NCI-H2227 (cell line): ENCODE measurements around the gene ARL5C.

Source experiments
- DNase-seq: peaks from one replicate; lab custom pipeline; 2025; ENCODE audit not compliant: unreplicated experiment; lab: John Stamatoyannopoulos, UW

Gene ARL5C, protein sequence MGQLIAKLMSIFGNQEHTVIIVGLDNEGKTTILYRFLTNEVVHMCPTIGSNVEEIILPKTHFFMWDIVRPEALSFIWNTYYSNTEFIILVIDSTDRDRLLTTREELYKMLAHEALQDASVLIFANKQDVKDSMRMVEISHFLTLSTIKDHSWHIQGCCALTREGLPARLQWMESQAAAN

DNA sequence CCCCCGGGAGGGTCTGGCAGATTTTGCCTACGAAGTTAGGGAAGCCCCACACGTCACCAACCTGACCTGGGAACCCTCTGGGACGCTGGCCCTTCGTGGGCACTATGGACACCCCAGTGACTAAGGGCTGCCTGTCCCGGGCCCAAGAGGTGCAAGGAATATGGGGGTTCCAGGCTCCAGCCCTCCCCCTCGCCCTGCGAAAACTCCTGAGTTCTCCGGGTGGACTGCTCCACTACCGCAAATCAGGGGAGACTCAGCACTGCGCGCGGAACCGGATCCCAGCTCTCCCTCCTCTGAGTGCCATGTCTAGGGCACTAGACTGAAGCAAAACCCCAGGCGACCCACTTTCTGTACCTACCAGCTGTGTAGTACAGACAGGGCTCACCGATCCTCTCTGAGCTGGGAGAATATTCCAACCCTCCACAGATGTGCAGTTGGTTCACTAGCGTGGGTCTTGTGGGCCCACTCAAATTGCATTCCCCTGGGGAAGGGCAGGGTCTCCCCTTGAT, at the start of gene ARL5C:
Gene ARL5C (minus strand): TSS at position 321 of the 509 bp plus-strand sequence. CDS start 401 bp downstream, outside the sequence.
- DNase-seq = no peak

DNA sequence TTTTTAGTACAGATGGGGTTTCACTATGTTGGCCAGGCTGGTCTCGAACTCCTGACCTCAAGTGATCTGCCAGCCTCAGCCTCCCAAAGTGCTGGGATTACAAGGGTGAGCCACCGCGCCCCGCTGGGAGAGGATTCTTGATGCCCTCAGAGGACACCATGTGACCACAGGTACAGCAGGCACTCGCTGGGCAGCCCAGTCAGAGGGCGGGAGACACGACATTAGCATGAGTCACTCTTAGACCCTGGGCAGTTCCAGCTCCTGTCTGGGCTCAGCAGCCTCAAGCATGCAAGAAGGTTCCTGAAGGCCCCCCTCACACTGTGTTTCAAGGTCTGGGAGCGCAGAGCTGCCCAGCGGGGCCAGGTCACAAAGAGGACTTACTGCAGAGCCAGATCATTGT, 47.9 kb upstream of the ARL5C start:
- DNase-seq = no peak

DNA sequence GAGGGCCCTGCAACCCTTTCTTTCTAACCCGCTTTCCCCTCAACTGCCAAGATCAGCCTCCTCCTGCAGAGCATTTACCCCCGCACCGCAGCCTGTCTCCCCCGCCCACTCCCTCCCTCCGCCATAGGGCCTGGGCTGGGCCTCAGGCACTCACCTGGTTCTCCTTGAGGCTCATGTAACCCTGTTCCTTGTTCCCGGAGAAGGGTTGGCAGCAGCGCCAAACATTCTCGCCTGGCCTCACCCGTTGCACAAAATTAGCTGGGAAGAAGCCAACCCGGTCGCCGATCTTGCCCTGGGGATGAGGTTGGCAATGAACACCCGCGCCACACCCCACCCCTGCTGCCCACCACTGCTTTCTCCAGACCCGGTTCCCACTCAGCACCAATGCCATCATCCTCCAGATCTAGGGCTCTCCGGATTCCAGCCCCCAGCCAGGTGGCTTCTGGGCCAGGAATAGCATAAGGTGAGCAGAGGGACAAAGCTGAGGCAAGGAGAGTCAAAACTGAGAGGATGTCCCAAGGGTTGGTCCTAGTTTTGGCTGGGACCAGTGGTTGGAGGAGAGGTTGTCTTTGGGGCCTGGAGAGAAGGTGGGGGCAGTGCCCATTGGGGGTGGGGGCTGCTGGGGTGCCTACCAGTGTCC, 47.0 kb upstream of the ARL5C start:
- DNase-seq = no peak

DNA sequence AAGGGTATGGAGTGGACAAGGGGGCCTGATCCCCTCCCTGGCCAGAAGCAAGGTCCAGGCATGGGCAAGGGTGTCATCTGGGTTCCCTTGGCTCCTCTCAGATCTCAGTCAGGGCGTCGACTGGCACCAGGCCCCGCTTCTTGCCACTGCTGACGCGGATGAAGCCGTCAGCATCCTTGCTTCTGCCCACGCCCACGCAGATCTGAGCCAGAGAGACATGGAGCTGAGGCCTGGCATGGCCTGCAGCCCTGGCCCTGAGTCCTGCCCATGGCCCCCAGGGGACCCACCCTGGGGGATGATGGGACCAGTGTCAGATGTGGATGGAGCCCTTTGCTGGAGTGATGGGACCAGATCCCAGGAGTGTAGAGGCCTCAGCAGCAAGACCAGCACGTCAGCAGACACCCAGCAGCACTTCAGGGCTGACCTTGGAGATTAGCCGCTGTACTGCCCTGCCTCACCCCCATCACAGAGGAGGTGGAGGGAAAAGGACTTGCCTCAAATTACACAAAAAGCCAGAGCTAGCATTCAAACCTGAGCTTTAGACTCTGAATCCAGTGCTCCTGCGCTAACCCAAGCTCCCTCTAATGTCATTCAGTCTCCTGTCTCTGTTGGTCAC, 46.3 kb upstream of the ARL5C start:
- no peak for DNase-seq

DNA sequence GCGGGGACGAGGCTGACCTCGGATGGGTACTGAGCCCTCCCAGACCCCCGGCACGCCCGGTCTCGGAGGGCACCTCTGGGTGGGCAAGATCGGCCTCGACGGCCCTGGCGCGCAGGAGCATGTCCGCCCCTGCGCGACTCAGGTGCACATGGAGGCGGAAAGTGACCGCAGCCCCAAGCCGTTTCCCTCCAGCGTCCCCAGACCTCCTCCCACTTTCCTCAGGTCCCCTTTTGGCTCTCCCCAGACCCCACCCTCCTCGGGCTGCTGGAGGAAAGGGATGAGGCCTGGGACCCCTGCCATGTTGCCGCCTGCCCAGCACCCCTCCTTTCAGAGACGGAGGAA, 44.1 kb upstream of the ARL5C start:
- no peak for DNase-seq

DNA sequence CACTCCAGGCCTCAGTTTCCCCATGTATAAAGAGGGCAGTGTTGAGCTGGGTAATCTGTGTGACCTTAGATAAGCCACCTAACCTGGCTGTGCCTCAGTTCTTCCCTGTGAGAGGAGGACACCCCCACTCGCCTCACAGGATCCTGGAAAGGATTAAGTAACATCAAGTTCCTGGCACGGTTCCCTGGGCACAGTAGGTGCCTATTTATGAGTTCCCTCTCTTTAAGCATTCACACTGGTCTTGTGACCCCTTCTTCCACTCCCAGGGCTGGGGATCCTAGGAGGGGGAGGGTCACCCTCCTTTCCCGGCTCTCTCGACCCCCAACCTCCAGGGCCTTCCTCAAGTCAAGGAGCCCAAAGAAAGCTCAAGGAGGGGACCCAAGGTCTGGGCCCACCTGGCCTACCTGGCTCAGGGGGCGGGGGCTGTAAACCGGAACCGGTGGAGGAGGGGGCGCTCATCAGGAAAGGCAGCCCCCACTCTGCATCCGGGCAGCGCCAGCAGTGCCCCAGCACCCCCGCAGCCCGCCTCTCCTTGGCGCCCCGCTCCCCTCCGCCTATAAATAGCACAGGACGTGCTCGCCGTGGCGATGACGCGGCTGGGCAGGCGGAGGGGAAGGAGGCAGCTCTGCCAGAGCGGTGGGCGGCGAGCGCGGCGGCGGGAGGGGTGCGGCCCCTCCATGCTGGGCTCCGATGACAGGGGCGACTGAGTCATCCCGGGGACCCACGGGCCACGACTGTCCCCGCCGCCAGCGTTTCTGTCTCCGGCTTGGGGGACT, 43.5 kb upstream of the ARL5C start:
- peak; percentile 77 for DNase-seq

DNA sequence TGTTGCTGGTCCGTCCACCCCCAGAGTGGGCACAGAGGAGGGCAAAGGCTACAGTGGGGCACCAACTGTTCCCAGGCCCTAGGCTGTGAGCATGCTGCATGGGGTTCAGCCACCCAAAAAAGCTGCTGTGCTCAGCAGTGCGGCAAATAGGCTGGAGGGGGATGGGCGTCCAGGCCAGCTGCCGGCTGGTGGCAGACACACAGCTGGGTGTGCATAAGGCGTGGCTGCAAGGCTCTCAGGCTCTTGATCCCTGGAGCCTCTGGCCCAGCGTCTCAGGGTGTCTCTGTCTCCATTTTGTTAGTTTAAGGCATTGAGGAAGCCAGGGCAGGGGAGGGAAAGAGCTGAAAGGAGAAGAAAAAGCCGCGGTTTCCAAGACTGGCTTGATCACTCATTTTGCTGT, 42.9 kb upstream of the ARL5C start:
- DNase-seq = peak; percentile 27

DNA sequence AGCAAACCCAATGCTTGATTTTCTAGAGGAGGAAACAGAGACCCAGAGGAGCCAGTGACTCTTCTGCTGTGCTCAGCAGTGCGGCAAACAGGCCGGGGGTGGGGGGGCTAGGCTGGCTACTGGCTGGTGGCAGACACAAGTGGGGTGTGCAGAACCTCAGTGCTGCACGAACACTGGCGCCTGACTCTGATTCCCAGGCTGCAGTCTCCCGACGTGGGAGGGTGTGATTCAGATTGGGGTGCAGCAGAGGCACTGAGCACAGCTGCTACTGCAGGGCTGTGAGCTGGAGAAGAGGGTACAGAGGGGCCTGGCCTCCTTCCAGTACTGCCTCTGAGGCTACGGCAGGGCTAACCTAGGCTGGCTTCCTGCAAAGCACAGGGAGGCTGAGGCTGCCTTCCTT, 42.2 kb upstream of the ARL5C start:
- DNase-seq = no peak

DNA sequence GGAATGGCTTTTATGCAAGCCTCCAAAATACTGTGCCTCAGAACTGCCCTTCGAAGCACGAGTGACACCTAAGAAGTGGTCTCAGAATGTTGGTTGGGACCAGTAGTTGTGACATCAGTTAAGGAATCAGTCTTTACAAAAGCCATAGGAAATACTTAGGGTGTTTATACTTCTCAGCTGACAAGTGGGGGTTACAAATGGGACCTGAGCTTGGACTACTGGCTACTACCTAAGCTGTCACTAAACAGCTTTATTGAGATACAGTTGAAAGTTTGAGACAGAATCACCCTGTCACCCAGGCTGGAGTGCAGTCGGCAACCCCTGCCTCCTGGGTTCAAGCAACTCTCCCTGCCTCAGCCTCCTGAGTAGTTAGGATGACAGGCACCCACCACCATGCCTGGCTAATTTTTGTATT, 39.2 kb upstream of the ARL5C start:
- no peak for DNase-seq

DNA sequence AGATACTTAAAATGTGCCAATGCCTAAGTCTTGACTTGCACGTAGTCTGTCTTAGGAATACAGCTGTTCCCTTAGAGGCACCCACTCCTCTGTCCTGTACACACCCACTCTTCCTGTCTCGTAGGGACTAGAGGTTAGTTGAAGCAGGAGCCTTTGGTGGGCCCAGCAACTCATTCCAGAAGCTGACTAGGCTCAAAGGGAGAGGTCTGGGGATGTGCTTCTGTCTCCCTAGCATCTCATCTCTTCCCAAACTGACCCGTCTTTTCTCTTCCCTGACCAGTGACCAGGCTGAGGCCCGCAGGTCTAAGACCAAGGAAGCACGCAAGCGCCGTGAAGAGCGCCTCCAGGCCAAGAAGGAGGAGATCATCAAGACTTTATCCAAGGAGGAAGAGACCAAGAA, 38.3 kb upstream of the ARL5C start:
- no peak for DNase-seq

DNA sequence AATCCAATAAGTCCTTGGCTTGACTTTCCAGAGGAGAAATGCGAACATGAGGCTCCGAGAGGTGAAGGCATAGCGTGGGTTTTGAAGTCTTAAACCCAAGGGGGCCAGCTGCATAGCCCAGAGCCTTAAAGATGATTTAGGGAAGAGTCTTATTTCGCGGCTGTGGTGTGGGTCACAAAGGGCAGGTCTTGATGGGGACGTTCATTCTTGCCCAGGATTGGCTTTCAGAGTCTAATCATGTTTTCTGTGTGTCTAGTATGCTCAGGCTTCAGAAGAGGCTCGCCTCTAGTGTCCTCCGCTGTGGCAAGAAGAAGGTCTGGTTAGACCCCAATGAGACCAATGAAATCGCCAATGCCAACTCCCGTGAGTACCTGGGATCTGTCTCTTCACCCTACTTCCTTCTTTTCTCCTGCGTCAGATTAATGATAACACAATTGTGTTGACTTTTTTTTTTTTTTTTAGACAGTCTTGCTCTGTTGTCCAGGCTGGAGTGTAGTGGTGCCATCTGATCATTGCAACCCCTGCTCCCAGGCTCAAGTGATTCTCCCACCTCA, 35.1 kb upstream of the ARL5C start:
- no peak for DNase-seq

DNA sequence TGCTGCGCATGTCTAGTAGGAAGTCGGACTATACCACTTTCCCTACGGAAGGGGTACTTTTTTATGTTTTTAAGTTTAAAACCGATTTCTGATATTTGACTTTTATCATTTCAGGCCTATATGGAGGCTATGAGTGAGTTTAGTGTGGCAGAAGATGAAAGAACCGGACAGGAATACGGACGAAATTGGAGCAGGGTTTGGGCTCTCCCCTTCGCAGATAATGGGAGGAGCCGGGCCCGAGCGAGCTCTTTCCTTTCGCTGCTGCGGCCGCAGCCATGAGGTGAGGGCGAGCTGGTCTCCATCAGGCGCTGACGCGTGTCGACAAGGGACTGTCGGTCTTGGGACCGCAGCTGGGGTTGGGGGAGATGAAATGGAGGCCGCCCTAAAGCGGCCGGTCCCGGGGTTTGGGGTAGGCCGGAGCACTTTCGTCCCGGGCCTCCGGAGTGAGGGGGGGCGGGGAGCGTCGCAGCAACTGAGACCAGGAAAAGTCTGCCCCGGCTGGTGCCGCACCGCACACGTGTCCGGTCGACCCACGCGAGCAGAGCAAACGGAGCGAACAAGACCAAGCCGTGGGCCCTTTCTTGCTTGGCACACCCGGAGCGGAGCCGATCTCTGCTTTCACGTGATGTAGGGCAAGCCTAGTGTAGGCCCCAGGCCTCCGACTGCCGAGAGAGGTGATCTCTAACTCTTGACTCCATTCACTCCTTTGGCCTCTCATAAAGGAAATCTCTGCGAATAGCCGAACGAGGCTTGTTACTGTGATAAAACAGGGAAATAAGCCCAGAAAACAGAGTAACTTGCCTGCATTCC, 34.3 kb upstream of the ARL5C start, which contains the start of gene RPL19:
Gene RPL19 (plus strand): TSS at position 214 of the 810 bp plus-strand sequence. CDS start 62 bp downstream, at position 276.
- DNase-seq = peak; percentile 93

DNA sequence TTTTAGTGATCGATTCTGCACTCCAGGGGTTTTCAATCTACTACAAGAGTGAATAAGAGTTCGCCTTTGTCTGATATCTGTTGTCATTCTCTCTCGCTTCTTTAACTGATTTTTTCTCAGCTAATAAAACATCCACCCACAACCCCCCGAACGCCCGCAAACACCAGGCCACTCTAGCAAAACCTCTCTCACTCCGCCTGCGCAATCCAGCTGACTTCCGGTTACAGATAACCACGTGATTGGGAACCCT, 33.8 kb upstream of the ARL5C start:
- DNase-seq = peak; percentile 96

DNA sequence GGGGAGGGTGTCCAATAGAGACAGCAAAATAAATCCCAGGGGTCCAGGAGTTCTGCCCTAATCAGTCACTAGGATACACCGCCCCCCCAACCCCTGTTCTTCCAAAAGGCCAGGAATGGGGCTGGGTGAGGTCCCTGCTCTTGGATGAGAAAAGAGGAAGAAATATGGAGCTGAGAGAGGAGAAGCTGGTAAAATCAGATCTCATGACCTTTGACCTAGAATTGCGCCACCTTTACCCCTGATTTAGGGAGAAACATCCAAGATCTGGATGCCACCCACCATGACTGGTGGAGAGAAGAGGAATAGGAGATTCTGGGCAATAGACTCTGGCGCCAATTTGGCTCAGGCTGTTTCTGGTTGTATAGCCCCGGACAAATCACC, 32.2 kb upstream of the ARL5C start:
- DNase-seq = peak; percentile 52

DNA sequence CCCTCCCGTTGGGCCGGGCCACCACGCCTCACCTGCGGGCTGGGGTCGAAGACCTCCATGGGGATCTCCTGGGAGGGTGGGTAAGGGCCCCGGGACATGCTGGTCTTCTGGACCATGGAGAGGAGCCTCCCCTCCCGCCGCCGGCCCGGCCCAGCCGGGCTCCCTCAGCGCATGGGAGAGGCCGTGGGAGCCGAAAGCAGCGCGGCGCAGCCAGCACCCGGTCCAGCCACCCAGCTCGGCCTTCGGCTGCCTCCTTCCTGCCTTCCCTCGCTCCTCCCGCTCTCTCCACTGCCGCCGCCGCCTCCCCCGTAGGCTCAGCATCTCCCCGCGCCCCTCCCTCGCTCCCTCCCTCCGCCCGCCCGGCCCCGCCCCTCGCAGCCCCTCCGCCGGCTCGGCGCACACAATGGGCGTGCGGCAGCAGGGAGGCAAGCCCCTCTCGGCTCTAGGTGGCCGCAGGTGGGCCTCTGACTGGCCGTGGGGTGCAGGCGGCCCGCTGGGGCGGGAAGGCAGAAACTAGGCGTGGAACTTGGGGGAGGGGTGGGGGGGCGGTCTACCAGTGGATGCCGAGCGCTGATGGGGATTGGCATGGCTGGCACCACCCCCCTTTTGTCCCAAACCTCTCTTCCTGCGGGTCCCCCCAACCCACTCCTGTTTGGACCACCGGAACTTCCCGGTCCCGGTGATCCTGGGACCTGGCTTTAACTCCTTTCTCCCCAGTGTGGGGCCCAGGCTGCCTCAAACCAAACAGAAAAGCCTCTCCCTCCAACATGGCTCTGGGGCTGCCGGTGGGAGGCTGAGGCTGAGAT, 31.6 kb upstream of the ARL5C start, which contains the start of gene CACNB1:
Gene CACNB1 (minus strand): TSS at position 290 of the 806 bp plus-strand sequence. CDS start 174 bp downstream, at position 116.
- peak; percentile 90 for DNase-seq

DNA sequence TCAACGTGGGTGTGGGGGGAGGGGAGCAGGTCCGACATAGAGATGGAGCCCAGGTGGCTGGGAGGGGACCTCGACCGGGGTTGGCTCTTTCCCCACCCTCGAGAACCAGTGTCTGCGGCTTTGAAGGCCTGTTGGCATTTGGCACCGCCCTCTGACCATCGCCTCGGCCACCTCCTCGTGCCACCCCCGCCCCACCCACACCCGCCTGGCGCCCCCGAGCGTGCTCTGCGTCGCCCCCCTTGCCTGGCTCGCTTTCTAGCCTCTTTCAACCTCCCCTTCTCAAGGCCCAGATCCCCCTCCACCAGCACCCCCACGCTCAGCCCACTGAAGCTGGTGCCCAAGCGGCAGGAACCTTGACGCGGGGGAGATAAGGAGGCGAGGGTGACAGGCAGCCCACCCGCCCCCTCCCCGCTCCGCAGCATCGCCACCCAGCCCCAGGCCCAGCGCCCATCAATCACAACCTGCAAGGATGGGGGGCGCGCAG, 30.9 kb upstream of the ARL5C start:
- DNase-seq = peak; percentile 62

DNA sequence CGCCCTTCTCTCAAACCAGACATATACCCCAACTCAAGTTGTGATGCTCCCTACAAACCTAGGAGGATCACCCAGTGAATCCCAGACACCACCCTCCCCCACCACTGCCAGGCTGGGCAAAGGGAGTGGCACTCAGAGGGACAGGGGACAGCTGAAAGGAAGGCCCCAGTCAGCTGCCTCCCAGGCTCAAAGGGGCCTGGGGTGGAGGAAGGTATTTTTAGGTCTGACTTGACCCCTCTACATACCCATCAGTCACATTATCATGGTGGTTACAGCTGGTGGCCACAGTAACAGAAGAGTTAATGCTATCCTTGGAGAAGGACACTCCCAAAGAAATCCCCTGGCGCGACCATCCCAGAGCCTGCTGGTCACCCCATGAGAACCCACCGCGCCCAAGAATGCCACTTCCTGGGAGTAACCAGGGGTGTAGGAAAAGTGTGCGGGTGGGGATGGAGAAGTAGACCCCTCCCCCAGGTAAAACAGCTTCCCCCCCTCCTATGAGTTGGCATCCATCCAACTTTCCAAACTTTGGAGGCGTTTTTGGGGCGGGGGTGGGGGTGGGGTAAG, 30.4 kb upstream of the ARL5C start:
- DNase-seq = no peak

DNA sequence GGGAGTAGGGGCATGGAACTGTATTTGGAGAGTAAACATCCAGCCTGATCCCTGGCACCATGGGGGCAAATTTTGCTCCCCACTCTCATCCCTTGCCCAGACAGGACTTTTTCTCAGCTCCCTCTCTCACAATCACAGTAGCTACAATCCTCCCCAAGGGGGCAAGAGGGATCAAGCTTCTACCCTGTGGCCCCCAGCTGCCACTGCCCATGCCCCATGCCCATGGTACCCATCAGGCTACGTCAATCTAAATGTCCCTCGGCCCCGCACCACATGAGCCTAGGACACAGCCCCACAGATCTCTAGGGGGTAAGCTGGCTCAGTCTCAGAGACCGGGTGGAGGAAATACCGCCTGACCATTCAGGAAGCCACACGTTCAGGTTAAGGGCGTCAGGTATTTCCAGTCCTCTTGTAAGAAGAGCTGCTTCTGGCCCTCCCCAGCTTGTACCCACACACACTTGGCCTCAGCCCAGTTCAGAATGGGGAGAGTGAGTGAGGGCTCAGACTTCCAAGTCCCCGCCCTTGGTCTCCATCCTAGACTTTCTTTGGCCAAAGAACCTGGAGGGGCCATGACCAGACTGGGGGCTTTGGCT, 29.7 kb upstream of the ARL5C start:
- DNase-seq = no peak

DNA sequence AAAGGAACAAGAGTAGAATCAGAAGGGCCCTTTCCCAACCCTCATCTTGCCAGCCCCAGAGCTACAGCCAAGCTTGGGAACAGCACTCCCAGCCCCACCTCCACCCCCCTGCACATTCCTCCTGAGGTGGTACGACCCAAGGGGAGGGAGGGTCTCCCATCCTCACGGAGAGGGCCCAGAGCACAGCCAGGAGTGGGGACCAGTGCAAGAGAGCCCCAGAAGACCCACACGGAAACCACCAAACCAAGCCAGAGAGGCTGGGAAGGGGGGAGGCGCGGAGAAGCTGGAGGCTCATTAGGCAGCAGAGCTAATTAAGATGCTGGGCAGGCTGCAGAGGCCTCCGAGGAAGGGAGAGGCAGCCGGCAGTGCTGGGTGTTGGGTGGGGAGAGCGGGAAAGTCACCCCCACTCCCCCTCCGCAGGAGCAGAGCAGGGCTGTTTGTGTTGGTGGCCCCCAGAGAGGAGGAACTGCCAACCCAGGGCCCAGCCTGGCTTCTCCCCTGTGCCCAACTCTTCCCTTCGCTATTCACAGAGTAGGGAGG, 29.1 kb upstream of the ARL5C start:
- DNase-seq = peak; percentile 52
